ENCODE data around the gene SGK2. TPM values are rescaled to one million over a fixed set of nuclear protein-coding genes. Genes with fewer than 3 reads are reported as not detected.
A peak's percentile ranks its signal among the peaks of the same experiment; 100 is the strongest.

Gene SGK2
- polyA plus RNA-seq (2013, experiment 1 of 2; ENCODE audit: insufficient read length), result 0.06 TPM
- polyA plus RNA-seq (2013, experiment 2 of 2; ENCODE audit: insufficient read length), result 0.13 TPM

DNA sequence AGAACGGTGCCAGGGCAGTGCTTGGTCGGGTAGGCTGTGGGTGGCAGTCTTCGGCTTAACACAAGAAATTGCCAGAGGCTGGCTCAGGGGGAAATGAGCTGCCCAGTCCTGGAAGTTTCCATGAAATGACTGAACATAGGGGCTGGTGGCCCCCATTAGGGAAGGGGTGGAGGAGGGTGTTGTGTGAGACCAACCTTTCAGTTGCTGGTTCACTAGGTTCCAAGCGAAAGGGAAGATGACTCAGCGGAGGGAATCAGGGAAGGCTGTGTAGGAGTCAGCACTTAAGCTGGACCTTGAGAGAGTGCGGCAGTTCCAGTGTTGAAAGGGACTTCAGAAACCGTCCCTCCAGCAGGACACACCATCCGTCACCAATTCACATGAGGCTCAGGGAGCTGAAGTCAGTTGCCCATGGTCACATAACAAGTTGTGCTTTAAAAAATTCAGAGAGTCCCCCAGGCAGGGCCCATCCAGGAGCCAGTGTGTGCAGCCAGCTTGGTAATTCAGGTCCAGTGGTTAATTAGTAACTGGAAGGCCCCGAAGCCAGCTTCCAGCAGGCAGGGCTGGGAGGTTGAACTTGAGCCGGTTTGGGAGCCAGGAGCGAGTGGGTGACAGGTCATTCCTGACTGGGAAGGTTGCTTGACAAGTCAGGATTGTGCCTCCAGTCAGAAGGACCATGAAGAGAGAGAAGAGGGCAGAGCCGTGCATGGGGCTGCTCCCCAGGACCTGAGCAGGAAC is at the start of gene SGK2:
TSS of gene SGK2 (plus strand) at position 616 of the 735 bp plus-strand sequence. CDS start 7,469 bp downstream, outside the sequence.
- no peak for DNase-seq

DNA sequence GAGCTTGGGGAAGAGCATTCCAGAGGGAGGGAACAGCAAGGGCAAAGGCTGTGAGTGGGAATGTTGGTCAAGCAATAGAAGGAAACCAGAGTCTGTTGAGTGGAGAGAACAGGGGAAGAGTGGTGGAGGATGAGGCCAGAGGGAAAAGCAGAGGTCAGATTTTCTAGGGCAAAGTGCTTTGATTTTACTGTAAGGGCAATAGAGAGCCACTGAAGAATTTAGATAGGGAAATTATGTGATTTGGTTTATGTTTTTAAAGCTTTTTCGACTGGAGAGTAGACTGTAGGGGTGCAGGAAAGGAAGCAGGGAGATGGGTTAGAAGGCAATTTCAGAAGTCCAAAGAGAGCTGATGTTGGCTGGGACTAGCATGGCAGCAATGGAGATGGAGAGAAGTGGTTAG is 46.9 kb upstream of the SGK2 start:
- DNase-seq, result no peak

DNA sequence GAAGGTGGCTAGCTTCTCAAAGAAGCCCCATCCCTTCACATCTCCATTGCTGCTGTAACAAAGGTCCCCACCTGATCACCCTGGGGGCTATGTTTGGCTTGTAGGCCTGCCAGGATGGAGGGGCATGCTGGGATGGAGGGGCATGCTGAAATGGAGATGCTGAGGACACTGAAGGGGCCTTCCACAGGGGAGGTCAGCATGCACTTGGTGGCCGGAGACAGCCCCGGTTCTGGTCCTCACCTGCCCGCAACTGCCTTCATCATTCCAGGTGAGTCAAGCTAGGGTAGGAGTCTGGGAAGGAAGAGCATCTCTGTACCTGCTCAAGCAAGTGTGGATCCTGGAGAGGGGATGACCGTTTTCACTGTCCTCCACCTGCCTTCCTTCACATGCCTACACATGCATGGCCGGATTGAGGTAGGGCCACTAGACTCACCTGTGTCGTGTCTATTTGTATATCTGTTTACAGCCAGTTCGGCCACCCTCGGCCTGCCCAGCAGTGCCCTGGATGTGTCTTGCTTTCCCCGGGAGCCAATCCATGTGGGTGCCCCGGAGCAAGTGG is 45.4 kb upstream of the SGK2 start:
- no peak for DNase-seq

DNA sequence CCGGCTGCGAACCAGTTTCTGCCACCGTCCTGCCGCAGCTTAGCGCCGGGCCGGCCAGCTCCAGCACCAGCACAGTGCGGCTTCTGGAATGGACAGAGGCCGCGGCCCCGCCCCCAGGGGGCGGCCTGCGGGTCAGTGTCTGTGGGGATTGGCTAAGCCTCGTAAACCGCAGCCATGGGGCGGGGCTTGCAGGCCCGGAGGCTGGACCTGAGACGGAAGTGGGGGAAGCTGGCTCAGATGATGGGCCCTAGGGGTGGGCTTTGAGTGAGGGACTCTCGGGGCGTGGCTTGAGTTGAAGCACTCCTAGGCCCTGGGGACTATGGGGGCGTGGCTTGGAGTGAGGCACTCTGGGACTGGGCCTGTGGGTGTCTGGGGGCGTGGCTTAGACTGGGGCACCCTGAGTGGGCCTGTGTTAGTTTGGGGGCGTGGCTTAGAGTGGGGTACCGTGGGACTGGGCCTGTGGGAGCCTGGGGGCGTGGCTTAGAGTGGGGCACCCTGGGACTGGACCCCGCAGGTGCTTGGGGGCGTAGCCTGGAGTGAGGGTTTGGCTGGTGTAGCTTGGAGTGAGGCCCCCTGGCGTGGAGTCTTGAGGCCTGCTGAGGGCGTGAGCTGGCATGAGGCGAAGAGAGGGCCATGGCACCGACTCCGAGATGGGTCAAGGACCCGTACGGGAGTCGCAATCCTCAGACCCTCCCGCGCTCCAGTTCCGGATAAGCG is 44.7 kb upstream of the SGK2 start:
- DNase-seq, result peak; percentile 96

DNA sequence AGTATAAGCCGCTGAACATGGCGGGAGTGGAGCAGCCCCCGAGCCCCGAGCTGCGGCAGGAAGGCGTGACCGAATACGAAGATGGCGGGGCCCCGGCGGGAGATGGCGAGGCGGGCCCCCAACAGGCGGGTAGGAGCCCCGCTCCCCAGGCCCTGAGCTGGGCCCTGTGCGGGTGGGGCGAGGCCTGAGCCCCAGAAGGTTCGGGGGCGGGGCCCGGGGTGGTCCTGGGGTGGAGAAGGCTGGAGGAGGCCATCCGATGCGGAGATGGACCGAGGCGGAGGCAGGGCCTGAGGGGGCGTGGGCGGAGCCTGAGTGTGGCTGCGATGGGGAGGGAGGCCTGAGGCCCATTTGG is 44.2 kb upstream of the SGK2 start:
- DNase-seq, result no peak

DNA sequence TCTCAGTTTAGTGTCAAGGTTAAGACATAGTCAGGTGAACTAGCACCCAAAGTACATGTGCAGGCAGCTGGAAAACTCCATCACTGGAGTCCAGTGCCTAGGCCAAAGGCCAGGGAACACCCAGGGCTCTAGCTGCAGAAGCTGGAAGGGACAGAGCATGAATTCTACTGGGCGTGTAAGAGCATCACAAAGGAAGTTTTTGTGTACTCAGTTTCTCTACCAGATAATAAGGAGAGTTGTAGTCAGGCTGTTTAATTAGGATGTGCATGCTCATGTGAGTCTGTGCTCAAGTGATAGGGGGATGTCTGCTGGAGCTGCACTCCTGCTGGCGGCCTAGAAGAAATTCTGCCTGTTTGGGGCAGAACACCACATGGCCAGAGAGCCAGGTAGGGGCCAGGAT is 43.2 kb upstream of the SGK2 start:
- DNase-seq, result no peak

DNA sequence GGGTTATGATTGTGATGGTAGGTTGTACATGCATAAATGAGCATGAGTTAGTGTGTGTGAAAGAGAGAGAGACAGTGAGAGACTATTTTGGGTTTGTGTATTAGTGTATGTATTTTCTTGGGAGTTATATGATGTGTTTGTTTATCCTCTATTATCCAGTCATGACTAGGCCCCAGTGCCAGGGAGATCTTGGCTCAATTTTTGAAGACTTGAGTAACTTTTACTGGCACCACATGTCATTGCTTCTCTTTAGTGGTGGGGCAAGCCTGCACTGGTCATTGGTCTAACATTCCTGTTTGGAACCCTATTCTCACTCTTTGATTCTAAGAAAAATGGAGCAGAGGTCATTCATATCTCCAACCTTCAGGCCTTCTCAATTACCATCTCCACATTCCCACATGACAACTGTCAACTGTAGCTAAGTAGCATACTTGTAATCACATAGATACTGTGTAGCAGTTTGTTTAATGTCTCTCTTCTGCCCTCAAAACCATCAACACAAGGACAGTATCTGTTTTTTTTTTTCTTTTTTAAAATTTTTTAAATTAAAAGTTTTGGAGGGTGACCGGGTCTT is 42.5 kb upstream of the SGK2 start:
- DNase-seq, result no peak

DNA sequence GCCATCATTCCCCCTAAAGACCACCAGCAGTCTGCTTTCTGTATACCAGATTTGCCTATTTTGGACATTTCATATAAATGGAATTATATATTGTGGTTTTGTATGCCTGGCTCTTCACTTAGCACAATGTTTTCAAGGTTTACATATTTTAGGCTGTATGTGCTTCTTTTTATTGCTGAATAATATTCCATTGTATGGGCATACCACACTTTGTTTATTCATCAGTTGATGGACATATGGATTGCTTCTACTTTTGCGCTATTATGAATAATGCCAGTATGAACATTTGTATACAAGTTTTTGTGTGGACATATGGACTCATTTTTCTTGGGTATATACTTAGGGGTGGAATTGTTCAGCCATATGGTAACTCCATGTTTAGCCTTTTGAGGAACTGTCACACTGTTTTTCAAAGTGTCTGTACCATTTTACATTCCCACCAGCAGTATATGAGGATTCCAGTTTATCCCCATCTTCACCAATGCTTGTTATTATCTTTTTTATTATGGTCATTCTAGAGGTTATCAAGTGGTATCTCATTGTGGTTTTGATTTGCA is 38.7 kb upstream of the SGK2 start:
- DNase-seq, result no peak

DNA sequence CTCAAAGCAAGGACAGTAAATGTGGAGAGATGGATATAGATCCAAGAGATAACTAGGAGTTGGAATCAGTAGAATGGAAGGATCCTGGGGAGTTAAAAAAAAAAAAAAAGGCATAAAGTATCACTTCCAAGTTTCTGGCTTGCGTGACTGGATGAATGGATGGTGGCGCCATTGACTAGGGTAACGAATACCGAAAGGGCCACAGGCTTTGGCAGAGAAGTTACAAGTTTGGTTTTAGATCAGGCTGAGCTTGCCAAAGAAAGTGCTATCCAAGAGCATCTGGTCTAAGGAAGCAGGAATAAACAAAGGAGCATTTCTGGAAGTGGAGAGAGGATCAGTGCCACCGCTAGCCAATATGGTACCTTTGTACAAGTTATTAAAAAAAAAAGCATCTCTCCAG is 33.8 kb upstream of the SGK2 start:
- no peak for DNase-seq

DNA sequence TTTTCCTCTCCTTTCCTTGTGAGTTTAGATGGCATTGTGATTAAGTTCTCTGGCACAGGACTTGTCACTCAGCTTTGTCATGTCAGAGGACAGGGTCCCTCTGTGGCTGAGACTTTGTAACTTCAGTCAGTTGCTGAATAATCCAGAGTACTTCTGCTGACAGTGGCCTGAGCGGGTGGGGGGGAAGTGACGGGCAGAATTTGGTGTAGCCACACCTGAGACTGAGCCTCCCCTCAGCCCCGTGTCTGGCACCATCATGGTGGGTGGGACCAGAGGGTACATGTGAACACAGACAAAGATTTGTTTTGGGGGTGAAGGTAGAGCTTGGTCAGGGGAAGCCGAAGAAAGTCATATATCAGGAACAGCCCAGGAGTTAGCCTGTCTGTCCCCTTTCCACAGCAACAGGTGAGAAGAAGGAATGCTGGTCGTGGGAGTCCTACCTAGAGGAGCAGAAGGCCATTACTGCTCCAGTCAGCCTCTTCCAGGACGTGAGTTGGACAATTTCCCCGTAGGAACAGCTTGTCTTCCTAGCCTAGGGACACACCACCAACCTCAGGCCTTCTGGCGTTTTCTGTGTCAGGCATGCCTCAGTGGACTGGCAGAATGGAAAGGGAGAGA is 30.5 kb upstream of the SGK2 start:
- no peak for DNase-seq

DNA sequence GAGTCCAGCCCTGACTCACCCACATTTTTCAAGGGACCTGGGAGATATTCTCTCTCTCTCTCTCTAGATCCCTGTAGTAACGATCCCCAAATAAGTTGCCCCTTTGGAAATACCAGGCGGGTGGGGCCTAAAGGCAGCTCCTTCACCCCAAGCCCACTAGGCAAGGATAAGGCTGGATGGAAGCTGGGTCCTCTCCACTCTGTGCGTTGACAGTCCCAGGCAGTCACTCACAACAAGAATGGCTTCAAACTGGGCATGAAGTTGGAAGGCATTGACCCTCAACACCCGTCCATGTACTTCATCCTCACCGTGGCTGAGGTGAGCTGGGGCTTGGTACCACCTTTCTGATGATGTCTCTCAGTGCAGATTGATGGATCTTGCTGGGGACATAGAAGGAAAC is 29.8 kb upstream of the SGK2 start:
- DNase-seq, result no peak

DNA sequence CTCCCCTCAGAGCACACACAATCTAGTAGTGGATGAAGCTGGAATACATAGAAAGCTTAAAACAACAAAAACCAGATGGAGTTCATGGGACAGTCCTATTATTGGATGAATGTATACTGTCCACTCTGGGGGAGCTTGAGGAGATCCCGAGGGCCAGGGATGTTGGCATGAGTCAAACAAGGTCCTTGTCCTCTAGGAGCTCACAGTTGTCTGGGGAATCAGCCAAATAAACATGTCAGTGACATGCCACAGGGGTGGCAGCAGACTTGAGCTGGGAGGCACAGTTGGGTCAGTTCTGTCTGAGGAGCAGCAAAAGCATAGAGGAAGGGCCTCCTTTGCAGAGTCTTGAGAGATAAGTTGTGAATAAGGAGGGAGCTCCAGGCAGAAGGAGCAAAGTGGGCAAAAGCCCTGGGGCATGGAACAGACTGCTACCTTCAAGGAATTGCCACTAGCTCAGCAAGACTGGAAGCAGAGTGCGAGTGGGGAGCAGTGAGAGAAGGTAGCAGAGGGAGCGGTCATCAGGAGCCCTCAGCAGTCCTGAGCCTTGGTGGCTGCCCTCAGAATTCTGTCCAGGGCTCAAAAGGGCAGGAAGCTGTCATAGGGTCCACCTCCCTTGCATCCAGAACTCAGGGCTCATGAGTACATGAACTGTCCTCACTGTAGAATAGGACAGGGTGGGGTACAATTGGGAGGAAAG is 29.2 kb upstream of the SGK2 start:
- no peak for DNase-seq

DNA sequence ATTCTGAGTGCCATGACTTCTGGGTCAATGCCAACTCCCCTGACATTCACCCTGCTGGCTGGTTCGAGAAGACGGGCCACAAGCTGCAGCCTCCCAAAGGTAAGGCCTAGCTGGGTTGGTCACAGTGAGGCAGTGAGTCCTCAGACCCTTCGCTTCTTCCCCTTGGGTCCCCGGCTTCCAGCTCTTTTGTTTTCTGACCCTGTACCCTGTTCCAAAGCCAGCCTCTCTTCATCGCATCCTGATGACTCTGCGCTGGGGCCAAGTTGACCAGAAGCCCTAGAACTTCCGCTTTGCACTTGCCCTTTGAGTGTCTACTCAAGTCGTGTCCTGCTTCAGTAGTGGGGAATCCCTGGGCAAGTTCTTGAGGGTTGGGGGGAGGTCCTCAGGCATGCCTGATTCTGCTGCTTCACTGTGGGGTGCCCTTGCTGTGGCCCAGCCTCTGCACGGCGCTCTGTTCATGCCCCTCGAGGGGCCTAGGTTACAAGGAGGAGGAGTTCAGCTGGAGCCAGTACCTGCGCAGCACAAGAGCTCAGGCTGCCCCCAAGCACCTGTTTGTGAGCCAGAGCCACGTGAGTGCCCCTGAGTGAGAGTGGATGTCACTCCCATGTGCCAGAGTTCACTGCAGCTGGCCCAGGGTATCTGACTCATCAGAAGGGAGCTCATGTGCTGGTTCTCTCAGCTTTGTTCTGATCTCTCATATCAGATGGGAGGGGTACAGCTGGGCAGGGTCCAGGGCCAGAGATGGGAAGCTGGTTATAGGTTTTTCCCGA is 28.3 kb upstream of the SGK2 start:
- no peak for DNase-seq

DNA sequence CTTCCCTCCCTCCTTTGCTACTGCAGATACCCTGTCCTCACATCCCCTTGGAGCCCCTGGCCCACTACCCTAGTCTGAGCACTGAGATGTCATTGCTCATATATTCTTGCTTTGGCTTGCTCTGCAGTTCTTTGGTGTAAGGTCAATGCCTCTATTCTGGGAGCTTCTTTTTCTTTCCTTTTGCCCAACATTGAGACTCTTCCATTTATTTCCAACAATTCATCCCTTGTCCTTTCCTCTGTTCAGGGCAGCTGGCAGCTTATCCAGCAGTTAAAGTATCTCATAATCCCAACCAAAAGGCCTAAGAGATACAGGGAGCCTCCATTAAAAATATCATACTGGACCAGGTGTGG is 27.8 kb upstream of the SGK2 start:
- DNase-seq, result no peak

DNA sequence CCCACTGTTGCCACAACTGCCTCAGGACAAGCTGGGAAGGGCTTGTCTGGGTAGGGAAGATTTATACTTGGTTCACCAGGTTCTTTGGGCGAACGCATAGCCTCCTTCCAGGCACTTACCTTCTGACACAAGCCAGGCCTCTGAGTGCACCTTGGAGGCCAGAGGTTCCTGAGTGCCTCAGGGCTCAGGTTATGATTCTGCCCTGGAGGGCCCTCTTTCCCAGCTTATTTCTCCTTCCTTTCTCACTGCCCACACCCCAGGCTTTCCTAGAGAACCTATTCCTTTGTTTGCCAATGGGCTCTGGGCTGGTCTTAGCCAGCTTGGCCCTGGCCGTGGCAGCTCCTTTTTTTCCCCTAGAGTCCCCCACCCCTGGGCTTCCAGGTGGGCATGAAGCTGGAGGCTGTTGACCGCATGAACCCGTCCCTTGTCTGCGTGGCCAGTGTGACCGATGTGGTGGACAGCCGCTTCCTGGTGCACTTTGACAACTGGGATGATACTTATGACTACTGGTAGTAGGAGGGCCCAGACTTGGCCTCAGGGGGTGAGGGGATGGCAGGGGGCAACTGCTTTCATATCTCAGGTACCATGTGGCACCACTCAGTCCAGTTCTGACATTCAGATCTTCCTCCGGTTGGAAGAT is 26.3 kb upstream of the SGK2 start:
- no peak for DNase-seq

DNA sequence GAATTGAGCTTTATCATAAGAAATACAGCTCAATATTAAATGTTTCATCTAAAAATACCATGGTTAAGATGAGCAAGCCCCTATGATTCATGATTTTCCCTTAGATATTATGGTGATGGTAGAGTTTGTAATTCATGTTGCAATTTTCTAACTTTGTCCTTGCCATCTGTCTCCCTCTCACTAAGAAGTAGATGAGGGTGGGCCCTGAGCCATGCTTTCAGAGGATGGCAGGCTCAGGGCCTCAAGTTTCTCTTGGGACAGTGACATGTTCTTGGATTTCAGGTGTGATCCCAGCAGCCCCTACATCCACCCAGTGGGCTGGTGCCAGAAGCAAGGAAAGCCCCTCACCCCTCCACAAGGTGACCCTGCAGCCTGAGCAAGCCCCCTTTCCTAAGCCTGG is 25.8 kb upstream of the SGK2 start:
- peak; percentile 13 for DNase-seq

DNA sequence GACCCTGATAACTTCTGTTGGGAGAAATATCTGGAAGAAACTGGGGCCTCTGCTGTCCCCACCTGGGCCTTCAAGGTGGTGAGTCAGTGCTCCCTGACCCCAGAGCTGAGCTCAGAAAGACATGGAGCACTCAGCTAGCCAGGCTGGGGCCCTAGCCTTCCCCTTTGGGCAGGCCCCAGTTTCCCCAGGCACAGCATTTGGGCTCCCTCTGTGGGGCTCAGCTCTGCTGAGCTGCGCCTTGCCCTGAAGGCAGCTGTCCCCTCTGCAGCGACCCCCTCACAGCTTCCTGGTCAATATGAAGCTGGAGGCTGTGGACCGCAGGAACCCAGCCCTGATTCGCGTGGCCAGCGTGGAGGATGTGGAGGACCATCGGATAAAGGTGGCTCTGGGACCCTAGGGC is 24.8 kb upstream of the SGK2 start:
- DNase-seq, result no peak

DNA sequence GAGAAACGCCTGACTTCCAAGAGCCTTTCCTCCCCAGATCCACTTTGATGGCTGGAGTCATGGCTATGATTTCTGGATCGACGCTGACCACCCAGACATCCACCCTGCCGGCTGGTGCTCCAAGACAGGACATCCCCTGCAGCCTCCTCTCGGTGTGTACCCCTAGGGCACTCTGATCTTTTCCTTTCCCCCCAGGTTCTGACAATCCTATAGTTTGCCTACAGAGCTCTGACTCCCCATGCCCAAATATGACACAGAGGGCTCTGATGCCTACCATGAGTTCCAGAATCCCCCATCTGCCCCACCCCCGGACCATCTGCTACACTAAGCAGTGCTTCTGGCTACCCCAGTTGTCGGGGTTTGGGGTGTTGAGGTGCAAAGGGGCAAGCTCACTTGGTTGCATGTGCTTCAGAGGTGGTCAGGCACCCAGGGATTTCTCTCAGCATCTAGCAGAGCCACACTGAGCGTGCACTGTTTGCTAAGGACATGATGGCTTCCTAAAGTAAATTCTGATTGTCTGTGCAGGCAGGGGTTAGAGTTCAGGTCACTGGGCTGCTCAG is 24.0 kb upstream of the SGK2 start:
- no peak for DNase-seq

DNA sequence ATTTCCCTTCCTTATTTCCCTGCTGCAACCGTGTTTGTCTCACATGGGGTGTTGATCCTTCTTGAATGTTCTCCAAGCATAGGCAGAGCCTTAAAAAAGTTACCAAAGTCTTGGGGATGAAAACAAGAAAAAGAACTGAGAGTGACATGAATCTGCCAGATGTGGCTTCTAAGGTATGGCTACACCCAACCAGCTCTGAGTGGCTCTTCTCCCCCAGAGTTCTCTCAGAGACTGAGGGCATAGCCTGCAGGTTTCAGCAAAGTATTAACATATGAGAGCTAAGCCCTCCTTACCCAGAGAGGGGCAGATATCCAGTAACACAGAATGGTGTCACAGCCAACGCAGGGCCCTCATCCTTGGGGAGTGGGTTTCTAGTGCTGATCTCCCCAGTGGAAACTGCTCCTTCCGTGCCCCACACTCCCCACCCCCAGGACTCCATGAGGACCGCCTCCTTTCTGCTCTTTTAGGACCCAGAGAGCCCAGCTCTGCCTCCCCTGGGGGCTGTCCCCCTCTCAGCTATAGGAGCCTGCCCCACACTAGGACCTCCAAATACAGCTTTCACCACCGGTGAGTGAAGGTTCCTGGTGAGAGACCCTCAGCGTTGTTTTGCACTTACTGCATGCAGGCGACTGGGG is 23.3 kb upstream of the SGK2 start:
- DNase-seq, result no peak

Data from fibroblast of skin of back (primary cell).